ENCODE data around the gene SYK.

DNA sequence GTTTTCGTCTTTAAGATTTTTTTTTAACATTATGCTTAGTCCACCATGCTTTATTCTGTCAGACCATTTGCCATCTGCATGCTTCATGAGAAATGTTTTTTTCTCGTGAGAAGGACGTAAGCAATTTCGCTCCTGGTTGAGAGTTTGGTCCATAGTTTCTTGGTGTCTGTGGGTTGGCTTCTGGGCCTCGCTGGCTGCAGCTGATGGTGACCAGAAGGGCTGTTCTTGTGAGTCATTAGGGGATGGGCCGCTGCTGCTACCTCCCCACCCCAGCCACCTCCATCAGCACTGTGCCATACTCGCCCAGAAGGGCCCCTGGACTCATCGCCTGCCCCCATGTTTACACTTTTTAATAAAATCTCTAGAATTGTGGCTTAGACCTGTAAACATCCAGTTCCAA is 11.4 kb downstream of the SYK start:
- no peak for TF ChIP-seq POLR2AphosphoS5 (IDR thresholded peaks at IDR 0.05)
- TF ChIP-seq, protein P1, sequence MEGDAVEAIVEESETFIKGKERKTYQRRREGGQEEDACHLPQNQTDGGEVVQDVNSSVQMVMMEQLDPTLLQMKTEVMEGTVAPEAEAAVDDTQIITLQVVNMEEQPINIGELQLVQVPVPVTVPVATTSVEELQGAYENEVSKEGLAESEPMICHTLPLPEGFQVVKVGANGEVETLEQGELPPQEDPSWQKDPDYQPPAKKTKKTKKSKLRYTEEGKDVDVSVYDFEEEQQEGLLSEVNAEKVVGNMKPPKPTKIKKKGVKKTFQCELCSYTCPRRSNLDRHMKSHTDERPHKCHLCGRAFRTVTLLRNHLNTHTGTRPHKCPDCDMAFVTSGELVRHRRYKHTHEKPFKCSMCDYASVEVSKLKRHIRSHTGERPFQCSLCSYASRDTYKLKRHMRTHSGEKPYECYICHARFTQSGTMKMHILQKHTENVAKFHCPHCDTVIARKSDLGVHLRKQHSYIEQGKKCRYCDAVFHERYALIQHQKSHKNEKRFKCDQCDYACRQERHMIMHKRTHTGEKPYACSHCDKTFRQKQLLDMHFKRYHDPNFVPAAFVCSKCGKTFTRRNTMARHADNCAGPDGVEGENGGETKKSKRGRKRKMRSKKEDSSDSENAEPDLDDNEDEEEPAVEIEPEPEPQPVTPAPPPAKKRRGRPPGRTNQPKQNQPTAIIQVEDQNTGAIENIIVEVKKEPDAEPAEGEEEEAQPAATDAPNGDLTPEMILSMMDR (IDR thresholded peaks at IDR 0.05) = no peak
- no peak for TF ChIP-seq EP300 (IDR thresholded peaks at IDR 0.05)
